Osteoblast (primary cell): Measurements from ENCODE around the gene HCAR1. TPM values are rescaled to one million over a fixed set of nuclear protein-coding genes. Genes with fewer than 3 reads are reported as not detected.
"Not testable (repeated sequence)": the region's sequence is repeated elsewhere in the genome, so short reads cannot be mapped to it uniquely, and the experiment has no call there.

Experiments
- DNase-seq: peaks from one replicate; pipeline ENCODE4 v3.0.0; 2011; ENCODE audit warnings: low spot score, mixed read lengths; ENCODE audit not compliant: insufficient read length; ENCODE audit errors: missing footprints
- H2AFZ ChIP-seq: 2 replicates; pipeline ENCODE4 v1.6.0; 2011; ENCODE audit warnings: mild to moderate bottlenecking, low read length
- H3K27ac ChIP-seq: 2 replicates; pipeline ENCODE4 v1.5.1; 2011; ENCODE audit warnings: mild to moderate bottlenecking, low read depth, low read length, moderate library complexity
- H3K27me3 ChIP-seq: 2 replicates; pipeline ENCODE4 v1.6.0; 2012; ENCODE audit warnings: mild to moderate bottlenecking, control low read depth, inconsistent platforms, low read length, moderate library complexity; ENCODE audit not compliant: insufficient read depth
- H3K36me3 ChIP-seq: 2 replicates; pipeline ENCODE4 v1.5.1; 2011; ENCODE audit warnings: mild to moderate bottlenecking, low read length, control low read depth, moderate library complexity; ENCODE audit not compliant: insufficient read depth
- H3K4me1 ChIP-seq: 2 replicates; pipeline ENCODE4 v1.5.1; 2011; ENCODE audit warnings: mild to moderate bottlenecking, low read length, control low read depth, moderate library complexity; ENCODE audit not compliant: insufficient read depth
- H3K4me2 ChIP-seq: 2 replicates; pipeline ENCODE4 v1.6.0; 2011; ENCODE audit warnings: mild to moderate bottlenecking, low read length; ENCODE audit not compliant: insufficient read depth
- H3K4me3 ChIP-seq: fragments of 200-600 bp; sonication (generic); 3 replicates; pipeline ENCODE4 v1.5.1; 2012; ENCODE audit warnings: mild to moderate bottlenecking, low read length, inconsistent platforms; ENCODE audit not compliant: insufficient read depth
- H3K79me2 ChIP-seq: 2 replicates; pipeline ENCODE4 v1.6.0; 2012; ENCODE audit warnings: mild to moderate bottlenecking, low read length, control low read depth, inconsistent platforms; ENCODE audit not compliant: insufficient read depth
- H3K9me3 ChIP-seq: 2 replicates; pipeline ENCODE4 v1.5.1; 2011; ENCODE audit warnings: low read depth, low read length, control low read depth
- H4K20me1 ChIP-seq: 2 replicates; pipeline ENCODE4 v1.6.0; 2012; ENCODE audit warnings: mild to moderate bottlenecking, low read length, control low read depth; ENCODE audit not compliant: insufficient read depth
- total RNA-seq: library from RNA; depleted of rRNA; stranded (reverse); fragments of >200 nt; gene quantifications from 2 replicates; pipeline ENCODE4 v1.2.3, GENCODE V29; 2012

The HCAR1 gene
- total RNA-seq, 1 donor: 1.1 TPM

DNA sequence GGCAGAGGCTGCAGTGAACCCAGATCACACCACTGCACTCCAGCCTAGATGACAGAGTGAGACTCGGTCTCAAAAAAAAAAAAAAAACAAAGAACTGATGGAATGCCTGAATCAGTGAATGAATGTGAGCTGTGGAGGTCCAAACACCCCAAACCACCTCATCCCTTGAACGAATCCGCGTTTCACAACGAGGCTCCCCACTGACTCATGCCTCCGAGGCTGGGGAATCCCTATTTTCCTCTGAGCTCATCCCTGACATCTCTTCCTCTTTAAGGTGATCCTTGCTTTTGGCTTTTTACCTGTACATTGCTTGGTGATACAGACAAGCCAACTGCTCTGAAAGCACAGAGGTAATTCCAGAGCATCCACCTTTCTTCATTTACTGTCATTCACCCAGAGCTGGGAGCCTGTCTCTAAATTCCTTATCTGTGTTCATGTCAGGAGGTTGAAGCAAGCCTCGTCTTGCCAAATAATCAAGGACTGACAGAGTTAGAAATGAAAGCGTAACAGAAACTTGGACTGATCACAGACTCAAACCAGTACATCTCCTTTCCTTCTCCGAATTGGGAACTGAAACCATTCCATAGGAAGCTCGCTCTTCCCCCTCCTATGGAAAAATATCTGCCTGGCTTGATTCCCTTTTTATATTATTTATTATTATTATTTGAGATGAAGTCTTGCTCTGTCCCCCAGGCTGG is 17.0 kb downstream of the HCAR1 start:
- not testable (repeated sequence) for H4K20me1 ChIP-seq, H3K27ac ChIP-seq, DNase-seq, H3K79me2 ChIP-seq, H3K4me3 ChIP-seq, H3K36me3 ChIP-seq, H3K4me2 ChIP-seq, H2AFZ ChIP-seq, H3K4me1 ChIP-seq, H3K9me3 ChIP-seq, H3K27me3 ChIP-seq

DNA sequence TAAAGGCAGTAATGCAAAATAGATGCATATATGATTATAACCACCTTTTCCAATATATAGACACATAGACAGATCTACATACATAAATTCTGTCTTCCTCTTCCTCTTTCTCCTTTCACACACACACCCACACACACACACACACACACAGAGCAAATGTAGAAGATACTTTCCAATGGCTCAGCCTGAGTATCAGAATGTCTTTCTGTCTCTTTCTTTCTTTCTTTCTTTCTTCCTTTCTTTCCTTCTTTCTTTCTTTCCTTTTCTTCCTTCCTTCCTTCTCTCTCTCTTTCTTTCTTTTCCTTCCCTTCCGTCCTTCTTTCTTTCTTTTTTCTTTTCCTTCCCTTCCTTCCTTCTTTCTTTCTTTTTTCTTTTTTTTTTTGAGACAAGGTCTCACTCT is 19.4 kb downstream of the HCAR1 start:
- H2AFZ ChIP-seq, H3K27ac ChIP-seq, DNase-seq, H4K20me1 ChIP-seq, H3K9me3 ChIP-seq, H3K4me1 ChIP-seq, H3K79me2 ChIP-seq, H3K27me3 ChIP-seq, H3K36me3 ChIP-seq, H3K4me3 ChIP-seq, H3K4me2 ChIP-seq: not testable (repeated sequence)

DNA sequence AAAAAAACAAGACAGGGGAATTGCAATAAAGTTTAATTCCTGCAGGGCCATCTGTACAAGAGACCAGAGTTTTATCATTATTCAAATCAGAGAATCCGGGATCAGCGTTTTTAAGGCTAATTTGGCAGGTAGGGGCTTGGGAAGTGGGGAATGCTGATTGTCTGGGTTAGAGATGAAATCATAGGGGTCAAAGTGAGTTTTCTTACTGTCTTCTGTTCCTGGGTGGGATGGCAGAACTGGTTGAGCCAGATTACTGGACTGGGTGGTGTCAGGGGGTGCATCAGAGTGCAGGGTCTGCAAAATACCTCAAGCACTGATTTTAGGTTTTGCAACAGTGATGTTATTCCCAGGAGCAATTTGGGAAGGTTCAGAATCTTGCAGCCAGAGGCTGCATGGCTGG is 20.3 kb downstream of the HCAR1 start:
- not testable (repeated sequence) for H3K36me3 ChIP-seq, DNase-seq, H2AFZ ChIP-seq, H3K27me3 ChIP-seq, H3K79me2 ChIP-seq, H3K4me1 ChIP-seq, H4K20me1 ChIP-seq, H3K4me2 ChIP-seq, H3K4me3 ChIP-seq, H3K9me3 ChIP-seq, H3K27ac ChIP-seq

DNA sequence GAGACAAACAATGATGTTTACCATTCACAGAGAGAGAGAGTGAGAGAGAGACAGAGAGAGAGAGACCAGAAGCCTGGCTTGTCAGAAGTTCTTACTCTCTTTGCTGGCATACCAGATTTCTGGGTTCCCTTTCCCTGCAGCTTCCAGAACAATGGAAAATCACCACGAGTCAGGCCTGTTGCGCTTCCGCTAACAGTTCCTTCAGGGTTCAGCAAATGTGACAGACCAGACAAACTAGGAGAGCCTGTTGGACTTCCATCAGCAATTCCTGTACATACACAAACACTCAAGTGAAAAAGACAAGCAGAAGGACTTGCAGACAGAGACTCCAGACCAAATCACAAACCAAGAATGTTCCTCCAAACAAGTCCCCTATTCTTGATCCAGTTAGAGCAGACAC is 21.4 kb downstream of the HCAR1 start:
- H3K9me3 ChIP-seq, H3K79me2 ChIP-seq, H4K20me1 ChIP-seq, H3K4me3 ChIP-seq, DNase-seq, H2AFZ ChIP-seq, H3K4me2 ChIP-seq, H3K27ac ChIP-seq, H3K27me3 ChIP-seq, H3K4me1 ChIP-seq, H3K36me3 ChIP-seq: not testable (repeated sequence)

DNA sequence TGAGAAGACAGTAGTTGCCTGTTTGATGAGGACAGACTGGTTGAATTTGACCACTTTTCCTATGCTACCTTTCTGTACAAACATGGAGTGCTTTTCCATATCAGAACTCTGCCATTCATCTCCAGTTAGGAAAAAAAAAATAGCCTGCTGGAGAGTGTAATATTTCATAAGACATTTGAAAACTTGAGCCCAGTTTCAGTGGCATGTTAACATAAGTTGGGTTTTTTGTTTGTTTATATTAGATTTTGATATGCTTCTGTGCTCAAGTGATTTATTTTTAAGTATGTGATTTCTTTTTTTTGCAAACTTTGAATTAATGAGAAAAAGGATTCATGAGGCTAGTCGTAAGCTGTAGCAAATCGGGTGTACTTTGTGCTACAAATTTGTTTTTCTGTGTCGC is 26.8 kb downstream of the HCAR1 start:
- H2AFZ ChIP-seq: not testable (repeated sequence)

DNA sequence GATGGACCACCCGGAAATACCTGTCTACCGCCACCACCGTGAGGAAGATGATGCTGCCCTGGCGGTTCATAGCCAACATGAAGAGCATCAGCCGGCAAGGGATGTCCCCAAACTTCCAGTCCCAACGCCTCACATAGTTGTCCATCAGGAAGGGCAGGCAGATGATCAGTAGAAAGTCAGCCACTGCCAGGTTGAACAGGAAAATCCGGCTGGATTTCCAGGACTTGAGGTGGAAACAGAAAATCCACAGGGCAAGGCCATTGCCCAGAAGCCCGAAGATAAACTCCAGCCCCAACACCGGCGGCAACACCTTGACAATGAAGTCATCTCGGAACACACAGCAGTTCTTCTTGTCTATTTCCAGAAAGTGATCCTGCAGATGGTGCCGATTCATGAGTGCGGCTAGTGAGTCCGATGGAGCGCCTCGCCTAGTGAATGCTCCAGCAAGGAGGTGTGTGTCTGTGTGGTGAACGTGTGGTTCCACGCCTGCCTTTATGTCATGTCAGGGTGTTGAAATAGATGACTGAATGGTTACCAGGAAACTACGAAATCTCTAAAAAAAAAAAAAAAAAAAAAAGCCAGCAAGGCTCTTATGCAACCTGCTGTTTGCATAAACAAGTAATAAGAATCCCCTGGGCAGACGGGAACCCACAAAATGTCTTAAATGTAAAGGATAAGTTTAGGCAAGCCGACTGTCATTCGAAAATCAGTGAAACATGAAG is 27.6 kb downstream of the HCAR1 start, which contains the start of gene HCAR2:
TSS of gene HCAR2 (minus strand) at position 468 of the 722 bp plus-strand sequence. CDS start at position 394, 74 bp downstream.
- H3K4me2 ChIP-seq, H2AFZ ChIP-seq, H3K9me3 ChIP-seq, H4K20me1 ChIP-seq, H3K27me3 ChIP-seq, H3K36me3 ChIP-seq, H3K4me1 ChIP-seq, H3K79me2 ChIP-seq, H3K4me3 ChIP-seq, H3K27ac ChIP-seq, DNase-seq: not testable (repeated sequence)

More for the DNA sequence above, 26.8 kb downstream of the HCAR1 start:
- not testable (repeated sequence) for H4K20me1 ChIP-seq, DNase-seq, H3K27ac ChIP-seq, H3K27me3 ChIP-seq, H3K4me1 ChIP-seq, H3K79me2 ChIP-seq, H3K9me3 ChIP-seq, H3K4me2 ChIP-seq, H3K36me3 ChIP-seq, H3K4me3 ChIP-seq

DNA sequence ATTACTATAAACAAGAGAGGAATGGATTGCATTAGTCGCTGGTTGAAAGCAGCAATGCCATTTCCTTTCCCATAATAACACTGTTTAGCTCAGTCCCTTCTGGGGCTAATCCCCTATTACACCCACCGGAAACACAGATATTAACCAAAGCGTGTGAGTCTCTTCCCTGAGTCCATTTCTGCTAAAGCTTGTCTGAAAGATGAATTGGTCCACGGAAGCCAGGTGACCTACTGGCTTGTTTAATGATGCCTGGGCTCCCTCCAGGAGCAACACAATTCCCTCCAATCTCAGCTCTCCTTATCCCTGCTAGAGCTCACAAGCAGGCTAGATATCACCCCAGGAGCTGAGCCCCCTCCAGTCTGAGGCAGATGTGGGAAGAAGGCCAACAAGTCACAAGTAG is 29.2 kb downstream of the HCAR1 start:
- H3K36me3 ChIP-seq, H3K79me2 ChIP-seq, DNase-seq, H2AFZ ChIP-seq, H3K27me3 ChIP-seq, H3K4me1 ChIP-seq, H3K9me3 ChIP-seq, H3K4me2 ChIP-seq, H3K27ac ChIP-seq, H4K20me1 ChIP-seq, H3K4me3 ChIP-seq: not testable (repeated sequence)

DNA sequence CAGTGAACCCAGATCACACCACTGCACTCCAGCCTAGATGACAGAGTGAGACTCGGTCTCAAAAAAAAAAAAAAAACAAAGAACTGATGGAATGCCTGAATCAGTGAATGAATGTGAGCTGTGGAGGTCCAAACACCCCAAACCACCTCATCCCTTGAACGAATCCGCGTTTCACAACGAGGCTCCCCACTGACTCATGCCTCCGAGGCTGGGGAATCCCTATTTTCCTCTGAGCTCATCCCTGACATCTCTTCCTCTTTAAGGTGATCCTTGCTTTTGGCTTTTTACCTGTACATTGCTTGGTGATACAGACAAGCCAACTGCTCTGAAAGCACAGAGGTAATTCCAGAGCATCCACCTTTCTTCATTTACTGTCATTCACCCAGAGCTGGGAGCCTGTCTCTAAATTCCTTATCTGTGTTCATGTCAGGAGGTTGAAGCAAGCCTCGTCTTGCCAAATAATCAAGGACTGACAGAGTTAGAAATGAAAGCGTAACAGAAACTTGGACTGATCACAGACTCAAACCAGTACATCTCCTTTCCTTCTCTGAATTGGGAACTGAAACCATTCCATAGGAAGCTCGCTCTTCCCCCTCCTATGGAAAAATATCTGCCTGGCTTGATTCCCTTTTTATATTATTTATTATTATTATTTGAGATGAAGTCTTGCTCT is 30.5 kb downstream of the HCAR1 start:
- H2AFZ ChIP-seq, H3K27me3 ChIP-seq, H3K27ac ChIP-seq, H3K36me3 ChIP-seq, H3K4me1 ChIP-seq, H3K79me2 ChIP-seq, H3K9me3 ChIP-seq, H3K4me2 ChIP-seq, DNase-seq, H4K20me1 ChIP-seq, H3K4me3 ChIP-seq: not testable (repeated sequence)
